Activated naive CD4-positive, alpha-beta T cell treated with anti-CD3 and anti-CD28 coated beads, Interleukin-2, amount 50 U/mL, for 16 hours (primary cell): Measurements from ENCODE around the gene PRAMEF14.
"Not testable (repeated sequence)": the region's sequence is repeated elsewhere in the genome, so short reads cannot be mapped to it uniquely, and the experiment has no call there.

Experiments
- DNase-seq: peaks from one replicate; pipeline ENCODE4 v3.0.0-alpha.2; 2020

Gene PRAMEF14

GRCh38 chr1:13347034-13347433 lies at the start of gene PRAMEF14:
TSS of gene PRAMEF14 (minus strand) at chr1:13347134. CDS start at chr1:13345314, 1,820 bp downstream.
- DNase-seq: not testable (repeated sequence)

DNA sequence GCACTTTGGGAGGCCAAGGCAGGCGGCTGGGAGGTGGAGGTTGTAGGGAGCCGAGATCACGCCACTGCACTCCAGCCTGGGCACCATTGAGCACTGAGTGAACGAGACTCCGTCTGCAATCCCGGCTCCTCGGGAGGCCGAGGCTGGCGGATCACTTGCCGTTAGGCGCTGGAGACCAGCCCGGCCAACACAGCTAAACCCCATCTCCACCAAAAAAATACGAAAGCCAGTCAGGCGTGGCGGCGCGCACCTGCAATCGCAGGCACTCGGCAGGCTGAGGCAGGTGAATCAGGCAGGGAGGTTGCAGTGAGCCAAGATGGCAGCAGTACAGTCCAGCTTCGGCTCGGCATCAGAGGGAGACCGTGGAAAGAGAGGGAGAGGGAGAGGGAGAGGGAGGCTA lies 48.4 kb upstream of the PRAMEF14 start:
- DNase-seq: not testable (repeated sequence)

GRCh38 chr1:13394761-13395160 lies 47.8 kb upstream of the PRAMEF14 start:
- not testable (repeated sequence) for DNase-seq

GRCh38 chr1:13393004-13393403 lies 46.1 kb upstream of the PRAMEF14 start:
- DNase-seq: not testable (repeated sequence)

DNA sequence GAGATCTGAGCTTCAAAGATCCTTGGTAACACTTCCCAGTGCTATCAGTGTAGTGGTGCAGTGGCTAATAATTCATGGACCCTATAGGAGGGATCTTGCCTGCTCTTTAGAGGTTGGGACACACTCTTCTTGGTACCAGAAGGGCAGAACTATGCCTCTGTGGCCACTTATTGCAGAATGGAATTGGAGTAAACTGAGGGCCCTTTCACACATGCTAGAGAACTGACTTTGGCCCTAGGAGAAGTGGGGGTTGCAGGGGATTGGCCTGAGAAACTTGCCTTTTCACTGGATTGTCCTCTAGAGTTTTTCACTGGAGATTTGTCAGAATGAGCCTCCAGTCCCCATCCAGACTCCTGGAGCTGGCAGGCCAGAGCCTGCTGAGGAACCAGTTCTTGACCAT lies 42.4 kb upstream of the PRAMEF14 start, which contains the start of gene PRAMEF17:
Gene PRAMEF17, plus strand, starts transcription at position 301 of the 400 bp plus-strand sequence. Its CDS starts 26 bp downstream, at position 327.
- not testable (repeated sequence) for DNase-seq

DNA sequence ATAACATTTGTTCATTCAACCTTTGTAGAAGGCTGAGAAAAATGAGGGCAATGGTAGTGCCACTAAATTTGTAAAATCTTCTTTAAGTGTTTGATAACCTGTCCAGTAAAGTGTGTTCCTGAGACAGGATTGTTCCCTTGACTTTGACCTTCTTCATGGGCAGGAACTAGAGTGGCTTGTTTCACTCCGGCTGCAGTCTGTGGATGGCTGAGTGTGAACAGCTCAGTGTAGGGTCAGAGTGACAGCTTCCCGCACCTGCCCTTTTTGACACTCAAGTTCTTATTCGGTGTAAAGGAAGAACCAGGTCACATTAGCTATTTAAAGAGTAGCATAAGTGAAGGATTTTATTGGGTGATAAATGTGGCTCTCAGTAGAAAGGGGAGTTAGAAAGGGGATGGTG lies 33.4 kb upstream of the PRAMEF14 start:
- DNase-seq: not testable (repeated sequence)

GRCh38 chr1:13378983-13379382 lies 32.0 kb upstream of the PRAMEF14 start:
- DNase-seq: not testable (repeated sequence)

DNA sequence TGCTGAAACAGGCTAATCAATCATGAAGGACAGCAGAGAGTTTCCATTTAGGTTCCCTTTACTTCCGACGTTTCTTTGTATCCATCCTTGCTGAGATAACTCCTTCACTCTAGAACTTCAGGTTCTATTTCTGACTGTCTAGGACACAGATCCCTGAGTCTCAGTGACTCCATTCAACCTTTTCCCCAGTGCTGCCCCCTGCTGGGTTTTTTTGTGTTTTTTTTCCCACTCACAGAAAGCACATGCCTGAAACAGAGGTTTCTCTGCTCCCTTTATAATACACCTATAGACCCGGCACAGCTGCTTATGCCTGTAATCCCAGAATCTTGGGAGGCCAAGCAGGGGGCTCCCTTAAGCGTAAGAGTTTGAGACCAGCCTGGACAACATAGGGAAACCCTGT lies 21.6 kb upstream of the PRAMEF14 start:
- not testable (repeated sequence) for DNase-seq

- DNase-seq: not testable (repeated sequence)
These were observed 19.6 kb upstream of the PRAMEF14 start for GRCh38 chr1:13366536-13366935.

DNA sequence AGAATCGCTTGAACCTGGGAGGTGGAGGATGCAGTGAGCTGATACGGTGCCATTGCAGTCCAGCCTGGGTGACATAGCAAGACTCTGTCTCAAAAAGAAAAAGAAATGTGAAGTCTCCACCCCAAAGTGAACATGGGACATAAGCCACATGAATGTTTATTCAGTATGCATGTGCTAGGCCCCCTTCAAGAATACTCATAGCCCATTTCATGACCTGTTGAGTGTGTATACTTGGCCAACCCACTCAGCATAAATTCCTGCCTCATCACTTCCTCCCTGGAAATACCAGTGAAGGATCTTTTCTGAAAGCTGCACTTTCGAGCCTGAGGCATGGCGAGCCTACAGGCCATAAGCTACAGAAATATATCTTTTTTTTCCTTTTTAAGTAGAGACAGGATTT lies 18.0 kb upstream of the PRAMEF14 start:
- DNase-seq: not testable (repeated sequence)

DNA sequence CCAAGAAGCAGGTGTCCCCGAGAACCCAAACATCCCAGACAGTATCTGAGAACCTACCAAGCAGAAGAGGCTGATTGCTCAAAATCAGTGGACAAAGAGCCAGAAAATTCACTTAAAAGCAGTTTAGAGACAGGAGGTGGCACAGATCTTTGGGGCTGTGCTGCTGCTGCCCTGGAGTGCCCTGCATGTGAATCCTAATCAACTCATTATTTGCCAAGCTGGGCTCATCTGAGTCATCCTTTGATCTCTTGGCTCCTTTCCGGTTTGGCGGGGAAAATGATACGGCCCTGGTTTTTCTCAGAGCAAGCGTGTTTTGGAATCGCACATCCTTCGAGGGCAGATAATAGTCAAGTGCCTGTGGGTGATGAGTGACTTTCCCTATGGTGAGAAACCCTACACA lies 15.4 kb upstream of the PRAMEF14 start:
- DNase-seq: not testable (repeated sequence)

GRCh38 chr1:13356774-13357173 lies 9.8 kb upstream of the PRAMEF14 start:
- not testable (repeated sequence) for DNase-seq

GRCh38 chr1:13354475-13354874 lies 7.5 kb upstream of the PRAMEF14 start:
- DNase-seq: not testable (repeated sequence)

GRCh38 chr1:13353476-13353875 lies 6.5 kb upstream of the PRAMEF14 start:
- DNase-seq: not testable (repeated sequence)

DNA sequence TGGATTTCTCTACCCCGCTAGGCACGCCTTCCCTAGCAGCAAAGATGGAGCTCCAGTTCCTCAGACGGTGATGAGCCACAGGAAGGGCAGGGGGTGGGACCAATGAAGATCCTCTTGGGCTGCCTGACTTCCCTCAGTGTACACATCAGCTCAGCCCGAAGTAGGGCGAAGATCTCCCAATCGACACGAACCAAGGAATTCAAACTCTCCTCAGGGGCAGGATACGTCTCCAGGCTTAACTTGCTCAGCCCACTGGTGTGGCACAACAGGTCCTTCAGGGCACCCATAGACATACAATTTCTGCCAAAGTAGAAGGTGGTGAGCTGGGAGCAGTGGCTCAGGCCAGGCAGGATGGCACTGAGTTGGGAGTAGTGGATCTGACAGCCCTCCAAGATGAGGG lies 4.4 kb downstream of the PRAMEF14 start:
- not testable (repeated sequence) for DNase-seq

- DNase-seq: not testable (repeated sequence)
These were observed 31.7 kb downstream of the PRAMEF14 start, which contains the start of gene PRAMEF15 for GRCh38 chr1:13315281-13315680. TSS of gene PRAMEF15 (plus strand) at chr1:13315581. CDS start at chr1:13318408, 2,827 bp downstream.

DNA sequence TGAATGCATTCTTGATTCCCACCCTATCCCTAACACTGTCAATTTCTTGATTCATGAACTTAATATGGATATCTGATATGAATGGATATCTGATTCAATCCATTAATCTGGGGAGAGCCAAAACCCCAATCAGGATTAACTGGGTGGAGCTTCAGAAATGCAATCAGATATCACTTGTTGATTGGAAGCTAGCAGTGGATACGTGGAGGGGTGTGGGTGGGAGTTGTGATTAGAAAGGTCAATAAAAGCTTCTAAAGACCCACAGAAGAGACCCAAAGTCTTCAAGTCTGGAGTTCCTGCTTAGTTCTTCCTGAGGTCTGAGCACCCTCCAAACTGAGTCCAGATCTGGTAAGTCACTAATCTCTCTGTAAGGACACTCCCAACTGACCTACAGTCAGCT lies 43.7 kb downstream of the PRAMEF14 start, which contains the start of gene PRAMEF33:
Gene PRAMEF33, plus strand, starts transcription at position 301 of the 400 bp plus-strand sequence. CDS start 2,416 bp downstream, outside the sequence.
- not testable (repeated sequence) for DNase-seq

GRCh38 chr1:13302197-13302596 lies 44.7 kb downstream of the PRAMEF14 start:
- DNase-seq: not testable (repeated sequence)

DNA sequence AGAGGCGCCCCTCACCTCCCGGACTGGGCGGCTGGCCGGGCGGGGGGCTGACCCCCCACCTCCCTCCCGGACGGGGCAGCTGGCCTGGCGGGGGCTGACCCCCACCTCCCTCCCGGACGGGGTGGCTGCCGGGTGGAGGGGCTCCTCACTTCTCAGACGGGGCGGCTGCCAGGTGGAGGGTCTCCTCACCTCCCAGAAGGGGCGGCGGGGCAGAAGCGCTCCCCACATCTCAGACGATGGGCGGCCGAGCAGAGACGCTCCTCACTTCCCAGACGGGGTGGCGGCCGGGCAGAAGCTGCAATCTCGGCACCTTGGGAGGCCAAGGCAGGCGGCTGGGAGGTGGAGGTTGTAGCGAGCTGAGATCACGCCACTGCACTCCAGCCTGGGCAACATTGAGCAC lies 48.2 kb downstream of the PRAMEF14 start:
- not testable (repeated sequence) for DNase-seq

DNA sequence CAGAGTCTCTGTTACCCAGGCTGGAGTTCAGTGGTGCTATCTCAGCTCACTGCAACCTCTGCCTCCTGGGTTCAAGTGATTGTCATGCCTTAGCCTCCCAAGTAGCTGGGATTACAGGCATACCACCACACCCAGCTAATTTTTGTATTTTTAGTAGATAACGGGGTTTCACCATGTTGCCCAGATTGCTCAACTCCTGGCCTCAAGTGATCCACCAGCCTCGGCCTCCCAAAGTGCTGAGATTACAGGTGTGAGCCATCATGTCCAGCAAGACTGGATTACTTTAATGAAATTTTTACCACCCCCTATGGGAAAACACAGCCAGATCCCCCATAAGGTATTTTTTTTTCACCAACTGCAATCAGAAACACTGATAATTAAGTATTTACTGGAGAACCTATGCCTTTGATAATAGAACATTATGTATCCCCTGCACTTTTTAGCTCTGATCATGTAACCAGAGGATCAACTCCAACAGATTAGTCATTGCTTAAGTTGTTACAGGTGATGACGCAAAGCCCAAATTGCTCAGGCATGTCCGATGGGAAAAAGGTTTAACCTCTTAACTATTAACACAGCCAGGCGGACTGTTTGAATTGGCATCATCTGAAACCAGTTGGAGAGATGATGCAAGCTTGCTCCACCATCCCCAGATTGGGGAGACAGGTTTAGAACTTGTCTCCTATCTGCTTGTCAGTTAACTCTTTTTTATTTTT lies 49.6 kb downstream of the PRAMEF14 start:
- DNase-seq: not testable (repeated sequence)
